Stimulated activated CD8-positive, alpha-beta memory T cell treated with anti-CD3 and anti-CD28 coated beads, Interleukin-2, amount 100 ng/mL, for 1 hour (primary cell): ENCODE measurements around the gene MSL2.
"Not testable (repeated sequence)": the region's sequence is repeated elsewhere in the genome, so short reads cannot be mapped to it uniquely, and the experiment has no call there.

ENCODE experiments used
- DNase-seq, 2 donors: peaks; one replicate each; pipeline ENCODE4 v3.0.0-alpha.2; 2020; ENCODE audit warnings: low read depth in 2 of 2

MSL2 gene

GRCh38 chr3:136192195-136192594, 3.9 kb downstream of the MSL2 start:
- DNase-seq: not testable (repeated sequence)

- no peak for DNase-seq
Measured at GRCh38 chr3:136189859-136190617, 6.1 kb downstream of the MSL2 start.

- no peak for DNase-seq
Measured at GRCh38 chr3:136189043-136189442, 7.1 kb downstream of the MSL2 start.

GRCh38 chr3:136187868-136188267, 8.3 kb downstream of the MSL2 start:
- no peak for DNase-seq

GRCh38 chr3:136186846-136187245, 9.3 kb downstream of the MSL2 start:
- no peak for DNase-seq

- DNase-seq: no peak
Measured at GRCh38 chr3:136186344-136186743, 9.8 kb downstream of the MSL2 start.

GRCh38 chr3:136184703-136185102, 11.4 kb downstream of the MSL2 start:
- no peak for DNase-seq

GRCh38 chr3:136181741-136182140, 14.4 kb downstream of the MSL2 start:
- DNase-seq: no peak

- DNase-seq: no peak
Measured at GRCh38 chr3:136177876-136178275, 18.3 kb downstream of the MSL2 start.

- no peak for DNase-seq
Measured at GRCh38 chr3:136173939-136174490, 22.1 kb downstream of the MSL2 start.

- DNase-seq: no peak
Measured at GRCh38 chr3:136171097-136171542, 25.0 kb downstream of the MSL2 start.

GRCh38 chr3:136168236-136168635, 27.9 kb downstream of the MSL2 start:
- DNase-seq: not testable (repeated sequence)

GRCh38 chr3:136166507-136166906, 29.6 kb downstream of the MSL2 start:
- no peak for DNase-seq

- not testable (repeated sequence) for DNase-seq
Measured at GRCh38 chr3:136163607-136164006, 32.5 kb downstream of the MSL2 start.

GRCh38 chr3:136162322-136162721, 33.8 kb downstream of the MSL2 start:
- DNase-seq: no peak

- no peak for DNase-seq
Measured at GRCh38 chr3:136161516-136161915, 34.6 kb downstream of the MSL2 start.

- DNase-seq: no peak
Measured at GRCh38 chr3:136152963-136153362, 43.2 kb downstream of the MSL2 start.

GRCh38 chr3:136152176-136152843, 43.8 kb downstream of the MSL2 start:
- no peak for DNase-seq

- no peak for DNase-seq
Measured at GRCh38 chr3:136151219-136151618, 44.9 kb downstream of the MSL2 start.

GRCh38 chr3:136149667-136150066, 46.5 kb downstream of the MSL2 start:
- DNase-seq: no peak

GRCh38 chr3:136146981-136147729, 49.0 kb downstream of the MSL2 start:
- no peak for DNase-seq

GRCh38 chr3:136144397-136144796, 51.7 kb downstream of the MSL2 start:
- not testable (repeated sequence) for DNase-seq
